PFSK-1 (cell line): ENCODE data around the gene TSEN2.

Experiments used
- FOXP2 ChIP-seq: optimal IDR thresholded peaks from 2 replicates; pipeline ENCODE3; 2011; ENCODE audit warnings: borderline replicate concordance, control low read depth, inconsistent platforms; ENCODE audit not compliant: insufficient read depth; ENCODE audit errors: extremely low read length, extremely low read depth
- POLR2AphosphoS5 ChIP-seq: IDR thresholded peaks from 2 replicates; pipeline ENCODE4 v1.6.1; 2012; ENCODE audit warnings: low read depth, mild to moderate bottlenecking, control low read depth, low read length, moderate library complexity
- SIN3A ChIP-seq: IDR thresholded peaks from 2 replicates; pipeline ENCODE4 v1.6.1; 2012; ENCODE audit warnings: mild to moderate bottlenecking, low read length, moderate library complexity, borderline replicate concordance; ENCODE audit not compliant: insufficient read depth
- TAF1 ChIP-seq: IDR thresholded peaks from 2 replicates; pipeline ENCODE4 v1.6.1; 2012; ENCODE audit warnings: low read length, control low read depth, borderline replicate concordance; ENCODE audit not compliant: insufficient read depth
- TF ChIP-seq, protein P1 (sequence below), 2 experiments: IDR thresholded peaks; 2 replicates each; pipeline versions ENCODE4 v1.6.1 to v1.8.0; 2011 to 2012; ENCODE audit warnings: low read depth in 2 of 2, low read length in 2 of 2, control low read depth in 1 of 2, inconsistent platforms in 1 of 2, mild to moderate bottlenecking in 1 of 2, moderate library complexity in 1 of 2; ENCODE audit not compliant: insufficient read depth in 1 of 2

The TSEN2 gene

GRCh38 chr3:12454816-12455121 lies 29.5 kb upstream of the TSEN2 start:
- no peak for TF ChIP-seq SIN3A
- TF ChIP-seq POLR2AphosphoS5: no peak
- TF ChIP-seq, protein P1, sequence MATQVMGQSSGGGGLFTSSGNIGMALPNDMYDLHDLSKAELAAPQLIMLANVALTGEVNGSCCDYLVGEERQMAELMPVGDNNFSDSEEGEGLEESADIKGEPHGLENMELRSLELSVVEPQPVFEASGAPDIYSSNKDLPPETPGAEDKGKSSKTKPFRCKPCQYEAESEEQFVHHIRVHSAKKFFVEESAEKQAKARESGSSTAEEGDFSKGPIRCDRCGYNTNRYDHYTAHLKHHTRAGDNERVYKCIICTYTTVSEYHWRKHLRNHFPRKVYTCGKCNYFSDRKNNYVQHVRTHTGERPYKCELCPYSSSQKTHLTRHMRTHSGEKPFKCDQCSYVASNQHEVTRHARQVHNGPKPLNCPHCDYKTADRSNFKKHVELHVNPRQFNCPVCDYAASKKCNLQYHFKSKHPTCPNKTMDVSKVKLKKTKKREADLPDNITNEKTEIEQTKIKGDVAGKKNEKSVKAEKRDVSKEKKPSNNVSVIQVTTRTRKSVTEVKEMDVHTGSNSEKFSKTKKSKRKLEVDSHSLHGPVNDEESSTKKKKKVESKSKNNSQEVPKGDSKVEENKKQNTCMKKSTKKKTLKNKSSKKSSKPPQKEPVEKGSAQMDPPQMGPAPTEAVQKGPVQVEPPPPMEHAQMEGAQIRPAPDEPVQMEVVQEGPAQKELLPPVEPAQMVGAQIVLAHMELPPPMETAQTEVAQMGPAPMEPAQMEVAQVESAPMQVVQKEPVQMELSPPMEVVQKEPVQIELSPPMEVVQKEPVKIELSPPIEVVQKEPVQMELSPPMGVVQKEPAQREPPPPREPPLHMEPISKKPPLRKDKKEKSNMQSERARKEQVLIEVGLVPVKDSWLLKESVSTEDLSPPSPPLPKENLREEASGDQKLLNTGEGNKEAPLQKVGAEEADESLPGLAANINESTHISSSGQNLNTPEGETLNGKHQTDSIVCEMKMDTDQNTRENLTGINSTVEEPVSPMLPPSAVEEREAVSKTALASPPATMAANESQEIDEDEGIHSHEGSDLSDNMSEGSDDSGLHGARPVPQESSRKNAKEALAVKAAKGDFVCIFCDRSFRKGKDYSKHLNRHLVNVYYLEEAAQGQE (IDR thresholded peaks at IDR 0.05; ENCODE audit: insufficient read depth in 1 of 2, low read depth in 2 of 2, low read length in 2 of 2): no peak
- no peak for TF ChIP-seq FOXP2
- TF ChIP-seq TAF1: no peak

- TF ChIP-seq SIN3A: no peak
- no peak for TF ChIP-seq FOXP2
- TF ChIP-seq POLR2AphosphoS5: no peak
- TF ChIP-seq, protein P1 (IDR thresholded peaks at IDR 0.05; ENCODE audit: insufficient read depth in 1 of 2, low read depth in 2 of 2, low read length in 2 of 2): no peak
Measured at GRCh38 chr3:12455740-12456139, 28.5 kb upstream of the TSEN2 start.

GRCh38 chr3:12456441-12456840 lies 27.8 kb upstream of the TSEN2 start:
- TF ChIP-seq SIN3A (no peak), FOXP2 (no peak), TAF1 (no peak), POLR2AphosphoS5 (no peak)
- TF ChIP-seq, protein P1 (IDR thresholded peaks at IDR 0.05; ENCODE audit: insufficient read depth in 1 of 2, low read depth in 2 of 2, low read length in 2 of 2): no peak

DNA sequence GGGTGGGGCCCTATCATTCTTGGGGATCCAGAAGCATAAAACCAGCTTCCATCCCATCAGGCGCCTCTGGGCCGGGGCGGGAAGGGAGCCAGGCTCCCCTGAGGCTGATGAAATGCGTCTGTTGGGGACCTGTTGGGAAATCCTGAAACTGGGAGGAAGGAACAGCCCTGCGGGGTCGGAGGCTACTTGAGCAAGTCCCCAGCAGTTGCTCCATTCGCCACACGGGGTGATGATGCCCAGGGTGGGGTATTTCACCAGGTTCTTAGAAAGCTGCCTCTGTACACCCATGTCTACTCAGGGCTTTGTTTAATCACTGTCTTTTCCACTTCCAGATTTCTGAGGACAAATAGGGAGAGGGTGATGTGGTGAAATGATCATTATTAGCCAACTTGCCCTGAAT lies 25.4 kb upstream of the TSEN2 start:
- TF ChIP-seq, protein P1 (IDR thresholded peaks at IDR 0.05; ENCODE audit: insufficient read depth in 1 of 2, low read depth in 2 of 2, low read length in 2 of 2): no peak
- TF ChIP-seq POLR2AphosphoS5 (no peak), TAF1 (no peak), FOXP2 (no peak), SIN3A (no peak)

- TF ChIP-seq TAF1: no peak
- TF ChIP-seq SIN3A: no peak
- TF ChIP-seq, protein P1 (IDR thresholded peaks at IDR 0.05; ENCODE audit: insufficient read depth in 1 of 2, low read depth in 2 of 2, low read length in 2 of 2): no peak
- TF ChIP-seq POLR2AphosphoS5: no peak
- TF ChIP-seq FOXP2: no peak
Measured at GRCh38 chr3:12460127-12460526, 24.2 kb upstream of the TSEN2 start.
